ENCODE data around the gene OSM. TPM values are rescaled to one million over a fixed set of nuclear protein-coding genes. Genes with fewer than 3 reads are reported as not detected.
A peak's percentile ranks its signal among the peaks of the same experiment; 100 is the strongest.

Gene OSM
- polyA plus RNA-seq, 1 of the 3 experiments (the other 2 are of a cell fraction), result not detected

DNA sequence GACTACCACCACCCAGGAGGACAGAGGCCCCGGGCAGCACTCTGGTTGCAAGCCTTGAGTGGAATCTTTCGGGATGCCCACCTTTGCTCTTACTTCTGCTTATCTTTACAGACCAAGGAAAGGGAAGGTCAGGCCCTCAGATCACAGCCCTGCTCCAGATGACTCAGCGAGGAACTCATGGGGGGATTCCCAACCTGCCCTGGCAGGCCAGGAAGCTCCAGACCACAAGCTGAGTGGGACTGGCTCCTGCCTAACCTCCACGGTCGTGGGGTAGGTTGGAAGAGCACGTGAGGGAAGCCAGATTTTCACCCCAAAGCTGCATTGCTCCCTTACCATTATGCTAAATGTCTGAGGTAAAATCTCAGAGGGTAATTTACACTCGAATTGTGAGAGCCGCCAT lies 48.3 kb upstream of the OSM start:
- 74% methylated on average over 7 of the region's 8 CpGs for WGBS (ENCODE audit: low lambda C conversion rate)

DNA sequence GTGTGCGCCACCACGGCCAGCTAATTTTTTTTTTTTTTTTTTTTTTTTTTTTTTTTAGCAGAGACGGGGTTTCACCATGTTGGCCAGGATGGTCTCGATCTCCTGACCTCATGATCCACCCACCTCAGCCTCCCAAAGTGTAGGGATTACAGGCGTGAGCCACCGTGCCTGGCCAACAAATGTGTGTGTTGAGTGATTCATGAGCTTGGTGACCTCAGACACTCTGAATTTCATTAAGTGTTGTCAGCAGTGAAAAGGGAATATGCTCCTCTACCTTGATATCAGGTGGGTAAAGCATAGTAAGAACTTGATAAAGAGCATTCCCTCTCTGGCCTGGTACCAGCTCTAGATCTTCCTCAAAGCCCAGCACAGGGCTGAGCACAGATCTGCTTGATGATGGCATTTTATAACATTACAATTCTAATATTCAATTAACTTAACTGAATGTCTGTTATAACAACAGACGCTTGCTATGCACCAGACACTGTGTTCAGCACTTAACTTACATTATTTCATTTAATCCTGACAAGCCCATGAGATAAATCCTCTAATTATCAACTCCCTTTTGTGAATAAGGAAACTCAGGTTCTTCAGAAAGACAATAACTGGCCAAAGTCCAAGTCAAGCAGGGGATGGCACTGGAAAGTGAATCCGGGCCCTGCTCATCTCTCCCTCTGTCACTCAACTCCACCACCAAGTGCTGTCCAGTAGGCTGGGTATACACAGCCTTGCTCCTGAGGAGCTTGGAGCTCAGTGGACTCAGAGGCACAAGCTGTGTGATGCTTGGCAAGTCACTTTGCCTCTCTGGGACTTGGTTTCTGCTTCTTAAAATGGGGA lies 47.1 kb upstream of the OSM start:
- H3F3A ChIP-seq (replicated peaks; ENCODE audit: insufficient read depth), result peaks cover 25% of the 10 kb centered on the region
- H2AFZ ChIP-seq (ENCODE audit: low read depth), result no peak overlapping the region
- H3K9ac ChIP-seq, result no peak overlapping the region
- peak; percentile 44 for DNase-seq
- peak overlapping the region; percentile 15 to 19; a peak in 1 of 4 replicates for H3K27ac ChIP-seq (ENCODE audit: low read depth in 2 of 2, low read length in 1 of 2)
- POLR2A ChIA-PET, result interaction anchor here (0.7 to 0.9 kb wide), 2 partner anchors 11 to 25 kb away, joined by 3 read pairs; partner anchors contain the start of gene CASTOR1
- no peak overlapping the region for H3K4me3 ChIP-seq (ENCODE audit: low read depth in 2 of 2, low read length in 1 of 2)
- CTCF ChIA-PET, result interaction anchor here (1.1 to 6.5 kb wide), 2 partner anchors 19 to 25 kb away, joined by 3 to 31 read pairs; partner anchors contain the start of gene CASTOR1
- H3K9me2 ChIP-seq, result no peaks in the 10 kb centered on the region
- peaks cover 78% of the 10 kb centered on the region for H3K79me2 ChIP-seq (ENCODE audit: insufficient read depth)
- H3K9me3 ChIP-seq, result no peaks in the 10 kb centered on the region
- 76% methylated on average over 8 of the region's 8 CpGs for WGBS (ENCODE audit: low lambda C conversion rate)
- peak overlapping the region; percentile 41; the same call in 1 of the 2 replicates for H3K4me2 ChIP-seq
- no peaks in the 10 kb centered on the region for H3K27me3 ChIP-seq (ENCODE audit: insufficient read depth)
- peaks cover 68% of the 10 kb centered on the region for H4K20me1 ChIP-seq (ENCODE audit: insufficient read depth)
- no peaks in the 10 kb centered on the region for H3K36me3 ChIP-seq (replicated peaks in 1 of 2; ENCODE audit: control insufficient read depth in 1 of 2, insufficient read depth in 2 of 2, low read length in 1 of 2)
- H3K4me1 ChIP-seq (ENCODE audit: control insufficient read depth in 1 of 2, insufficient read depth in 2 of 2, low read depth in 1 of 2, low read length in 1 of 2), result peaks cover 26 to 35% of the 10 kb centered on the region in 2 experiments; a peak in 3 of 4 replicates
- TF ChIP-seq JUND (IDR thresholded peaks at IDR 0.05) (no peak), EP300 (IDR thresholded peaks at IDR 0.05; ENCODE audit: borderline replicate concordance in 1 of 2, low read depth in 1 of 2, low read length in 1 of 2) (0 out of 4 replicates have a peak, but pooled peaks of 1 of the 2 experiments have one; percentile 41), GABPA (IDR thresholded peaks at IDR 0.05; ENCODE audit: low read depth) (no peak), RCOR1 (IDR thresholded peaks at IDR 0.05; ENCODE audit: low read length) (0 out of 2 replicates have a peak, but pooled peaks have one; percentile 26), RFX5 (IDR thresholded peaks at IDR 0.05; ENCODE audit: low read length) (no peak), POLR2AphosphoS5 (IDR thresholded peaks at IDR 0.05; ENCODE audit: low read depth, low read length) (no peak), TCF12 (IDR thresholded peaks at IDR 0.05) (no peak), GATA2 (CRISPR knock-in tag; IDR thresholded peaks at IDR 0.05) (no peak), ELF1 (IDR thresholded peaks at IDR 0.05) (no peak), NFIC (IDR thresholded peaks at IDR 0.05; ENCODE audit: borderline replicate concordance) (peak; percentile 19; the same call in 1 of the 2 replicates)
- TF ChIP-seq, protein P1, sequence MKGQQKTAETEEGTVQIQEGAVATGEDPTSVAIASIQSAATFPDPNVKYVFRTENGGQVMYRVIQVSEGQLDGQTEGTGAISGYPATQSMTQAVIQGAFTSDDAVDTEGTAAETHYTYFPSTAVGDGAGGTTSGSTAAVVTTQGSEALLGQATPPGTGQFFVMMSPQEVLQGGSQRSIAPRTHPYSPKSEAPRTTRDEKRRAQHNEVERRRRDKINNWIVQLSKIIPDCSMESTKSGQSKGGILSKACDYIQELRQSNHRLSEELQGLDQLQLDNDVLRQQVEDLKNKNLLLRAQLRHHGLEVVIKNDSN (IDR thresholded peaks at IDR 0.05; ENCODE audit: borderline replicate concordance, low read depth), result no peak
- TF ChIP-seq, protein P2, sequence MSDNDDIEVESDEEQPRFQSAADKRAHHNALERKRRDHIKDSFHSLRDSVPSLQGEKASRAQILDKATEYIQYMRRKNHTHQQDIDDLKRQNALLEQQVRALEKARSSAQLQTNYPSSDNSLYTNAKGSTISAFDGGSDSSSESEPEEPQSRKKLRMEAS (IDR thresholded peaks at IDR 0.05; ENCODE audit: low read depth), result no peak
- TF ChIP-seq, protein P3, sequence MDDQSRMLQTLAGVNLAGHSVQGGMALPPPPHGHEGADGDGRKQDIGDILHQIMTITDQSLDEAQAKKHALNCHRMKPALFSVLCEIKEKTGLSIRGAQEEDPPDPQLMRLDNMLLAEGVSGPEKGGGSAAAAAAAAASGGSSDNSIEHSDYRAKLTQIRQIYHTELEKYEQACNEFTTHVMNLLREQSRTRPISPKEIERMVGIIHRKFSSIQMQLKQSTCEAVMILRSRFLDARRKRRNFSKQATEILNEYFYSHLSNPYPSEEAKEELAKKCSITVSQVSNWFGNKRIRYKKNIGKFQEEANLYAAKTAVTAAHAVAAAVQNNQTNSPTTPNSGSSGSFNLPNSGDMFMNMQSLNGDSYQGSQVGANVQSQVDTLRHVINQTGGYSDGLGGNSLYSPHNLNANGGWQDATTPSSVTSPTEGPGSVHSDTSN (IDR thresholded peaks at IDR 0.05), result peak; percentile 42
- TF ChIP-seq, protein P4, sequence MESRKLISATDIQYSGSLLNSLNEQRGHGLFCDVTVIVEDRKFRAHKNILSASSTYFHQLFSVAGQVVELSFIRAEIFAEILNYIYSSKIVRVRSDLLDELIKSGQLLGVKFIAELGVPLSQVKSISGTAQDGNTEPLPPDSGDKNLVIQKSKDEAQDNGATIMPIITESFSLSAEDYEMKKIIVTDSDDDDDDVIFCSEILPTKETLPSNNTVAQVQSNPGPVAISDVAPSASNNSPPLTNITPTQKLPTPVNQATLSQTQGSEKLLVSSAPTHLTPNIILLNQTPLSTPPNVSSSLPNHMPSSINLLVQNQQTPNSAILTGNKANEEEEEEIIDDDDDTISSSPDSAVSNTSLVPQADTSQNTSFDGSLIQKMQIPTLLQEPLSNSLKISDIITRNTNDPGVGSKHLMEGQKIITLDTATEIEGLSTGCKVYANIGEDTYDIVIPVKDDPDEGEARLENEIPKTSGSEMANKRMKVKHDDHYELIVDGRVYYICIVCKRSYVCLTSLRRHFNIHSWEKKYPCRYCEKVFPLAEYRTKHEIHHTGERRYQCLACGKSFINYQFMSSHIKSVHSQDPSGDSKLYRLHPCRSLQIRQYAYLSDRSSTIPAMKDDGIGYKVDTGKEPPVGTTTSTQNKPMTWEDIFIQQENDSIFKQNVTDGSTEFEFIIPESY (IDR thresholded peaks at IDR 0.05; ENCODE audit: borderline replicate concordance, low read depth), result no peak

More for the DNA sequence above, 48.3 kb upstream of the OSM start:
- no peak overlapping the region for H3K27ac ChIP-seq (ENCODE audit: low read depth in 2 of 2, low read length in 1 of 2)
- no peaks in the 10 kb centered on the region for H3K36me3 ChIP-seq (replicated peaks in 1 of 2; ENCODE audit: control insufficient read depth in 1 of 2, insufficient read depth in 2 of 2, low read length in 1 of 2)
- no peaks in the 10 kb centered on the region for H3K9me3 ChIP-seq
- H3K9ac ChIP-seq, result no peak overlapping the region
- no peak overlapping the region for H3K4me3 ChIP-seq (ENCODE audit: low read depth in 2 of 2, low read length in 1 of 2)
- H3K4me2 ChIP-seq, result no peak overlapping the region
- ChIA-PET CTCF (interaction anchor here (1.3 to 6.5 kb wide), 2 partner anchors 12 to 26 kb away, joined by 6 to 31 read pairs; partner anchors contain the start of genes CASTOR1 and TBC1D10A), POLR2A (no interaction called here)
- H3F3A ChIP-seq (replicated peaks; ENCODE audit: insufficient read depth), result peaks cover 25% of the 10 kb centered on the region
- H3K79me2 ChIP-seq (ENCODE audit: insufficient read depth), result peaks cover 68% of the 10 kb centered on the region; the same call in 1 of the 2 replicates
- peaks cover 26 to 35% of the 10 kb centered on the region in 2 experiments; a peak in 3 of 4 replicates for H3K4me1 ChIP-seq (ENCODE audit: control insufficient read depth in 1 of 2, insufficient read depth in 2 of 2, low read depth in 1 of 2, low read length in 1 of 2)
- H3K9me2 ChIP-seq, result no peaks in the 10 kb centered on the region
- peak; percentile 34; the same call in 1 of the 2 replicates for TF ChIP-seq TCF12 (IDR thresholded peaks at IDR 0.05)
- TF ChIP-seq, protein P2 (IDR thresholded peaks at IDR 0.05; ENCODE audit: low read depth), result peak; percentile 43; the same call in 1 of the 2 replicates
- 0 out of 2 replicates have a peak, but pooled peaks have one; percentile 20 for TF ChIP-seq JUND (IDR thresholded peaks at IDR 0.05)
- TF ChIP-seq EP300 (IDR thresholded peaks at IDR 0.05; ENCODE audit: borderline replicate concordance in 1 of 2, low read depth in 1 of 2, low read length in 1 of 2), result peak in 1 of 2 experiments; percentile 13; a peak in 1 of 4 replicates
- TF ChIP-seq, protein P5, sequence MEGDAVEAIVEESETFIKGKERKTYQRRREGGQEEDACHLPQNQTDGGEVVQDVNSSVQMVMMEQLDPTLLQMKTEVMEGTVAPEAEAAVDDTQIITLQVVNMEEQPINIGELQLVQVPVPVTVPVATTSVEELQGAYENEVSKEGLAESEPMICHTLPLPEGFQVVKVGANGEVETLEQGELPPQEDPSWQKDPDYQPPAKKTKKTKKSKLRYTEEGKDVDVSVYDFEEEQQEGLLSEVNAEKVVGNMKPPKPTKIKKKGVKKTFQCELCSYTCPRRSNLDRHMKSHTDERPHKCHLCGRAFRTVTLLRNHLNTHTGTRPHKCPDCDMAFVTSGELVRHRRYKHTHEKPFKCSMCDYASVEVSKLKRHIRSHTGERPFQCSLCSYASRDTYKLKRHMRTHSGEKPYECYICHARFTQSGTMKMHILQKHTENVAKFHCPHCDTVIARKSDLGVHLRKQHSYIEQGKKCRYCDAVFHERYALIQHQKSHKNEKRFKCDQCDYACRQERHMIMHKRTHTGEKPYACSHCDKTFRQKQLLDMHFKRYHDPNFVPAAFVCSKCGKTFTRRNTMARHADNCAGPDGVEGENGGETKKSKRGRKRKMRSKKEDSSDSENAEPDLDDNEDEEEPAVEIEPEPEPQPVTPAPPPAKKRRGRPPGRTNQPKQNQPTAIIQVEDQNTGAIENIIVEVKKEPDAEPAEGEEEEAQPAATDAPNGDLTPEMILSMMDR (IDR thresholded peaks at IDR 0.05), result no peak
- peak; percentile 55 for TF ChIP-seq FOSL2 (IDR thresholded peaks at IDR 0.05; ENCODE audit: borderline replicate concordance, low read depth)
- TF ChIP-seq RAD21 (IDR thresholded peaks at IDR 0.05; ENCODE audit: low read length), result no peak
- H4K20me1 ChIP-seq (ENCODE audit: insufficient read depth), result peaks cover 68% of the 10 kb centered on the region
- no peak for DNase-seq
- no peak overlapping the region for H2AFZ ChIP-seq (ENCODE audit: low read depth)
- H3K27me3 ChIP-seq (ENCODE audit: insufficient read depth), result no peaks in the 10 kb centered on the region

Measured in SK-N-SH (cell line).